ENCODE measurements around the gene SLC29A3.
A peak's percentile ranks its signal among the peaks of the same experiment; 100 is the strongest.

The SLC29A3 gene

GRCh38 chr10:71316056-71316785 lies 2.8 kb upstream of the SLC29A3 start:
- TF ChIP-seq PAX5 (IDR thresholded peaks at IDR 0.05; ENCODE audit: insufficient read depth, low read length, severe bottlenecking) (no peak), POU2F2 (IDR thresholded peaks at IDR 0.05; ENCODE audit: low read depth, low read length) (no peak)
- DNase-seq (ENCODE audit: insufficient read length, low spot score) = no peak
- FAIRE-seq = no peak

GRCh38 chr10:71316786-71317160 lies 2.3 kb upstream of the SLC29A3 start:
- FAIRE-seq = no peak

GRCh38 chr10:71317739-71318138 lies 1.3 kb upstream of the SLC29A3 start:
- no peak for DNase-seq (ENCODE audit: insufficient read length, low spot score)
- FAIRE-seq = no peak
- no peak for TF ChIP-seq POLR2A (IDR thresholded peaks at IDR 0.05; ENCODE audit: low read depth, low read length)
- TF ChIP-seq POLR2AphosphoS5 (IDR thresholded peaks at IDR 0.05; ENCODE audit: low read depth, low read length) = no peak
- no peak for TF ChIP-seq SPI1 (IDR thresholded peaks at IDR 0.05; ENCODE audit: low read depth, low read length)
- no peak for TF ChIP-seq PAX5 (IDR thresholded peaks at IDR 0.05; ENCODE audit: insufficient read depth, low read length, severe bottlenecking)
- no peak for TF ChIP-seq TAF1 (IDR thresholded peaks at IDR 0.05; ENCODE audit: low read depth, low read length)
- no peak for TF ChIP-seq POU2F2 (IDR thresholded peaks at IDR 0.05; ENCODE audit: low read depth, low read length)

More at GRCh38 chr10:71316786-71317160, 2.3 kb upstream of the SLC29A3 start:
- no peak for TF ChIP-seq POU2F2 (IDR thresholded peaks at IDR 0.05; ENCODE audit: low read depth, low read length)
- no peak for DNase-seq (ENCODE audit: insufficient read length, low spot score)

- DNase-seq (ENCODE audit: insufficient read length, low spot score) (no peak), FAIRE-seq (peak; percentile 50)
- TF ChIP-seq POLR2AphosphoS5 (IDR thresholded peaks at IDR 0.05; ENCODE audit: low read depth, low read length) (no peak), PAX5 (IDR thresholded peaks at IDR 0.05; ENCODE audit: insufficient read depth, low read length, severe bottlenecking) (no peak), POU2F2 (IDR thresholded peaks at IDR 0.05; ENCODE audit: low read depth, low read length) (no peak), SPI1 (IDR thresholded peaks at IDR 0.05; ENCODE audit: low read depth, low read length) (no peak)
Observed at GRCh38 chr10:71319800-71320392, 837 bp downstream of the SLC29A3 start.

- DNase-seq (ENCODE audit: insufficient read length, low spot score) (no peak), FAIRE-seq (no peak)
- TF ChIP-seq SPI1 (IDR thresholded peaks at IDR 0.05; ENCODE audit: low read depth, low read length) (no peak), POLR2A (IDR thresholded peaks at IDR 0.05; ENCODE audit: low read depth, low read length) (no peak), POU2F2 (IDR thresholded peaks at IDR 0.05; ENCODE audit: low read depth, low read length) (no peak), POLR2AphosphoS5 (IDR thresholded peaks at IDR 0.05; ENCODE audit: low read depth, low read length) (no peak), PAX5 (IDR thresholded peaks at IDR 0.05; ENCODE audit: insufficient read depth, low read length, severe bottlenecking) (no peak)
Observed at GRCh38 chr10:71320592-71320991, 1.5 kb downstream of the SLC29A3 start.

GRCh38 chr10:71321386-71321785 lies 2.3 kb downstream of the SLC29A3 start:
- DNase-seq (ENCODE audit: insufficient read length, low spot score) = no peak
- no peak for FAIRE-seq
- TF ChIP-seq PAX5 (IDR thresholded peaks at IDR 0.05; ENCODE audit: insufficient read depth, low read length, severe bottlenecking) (no peak), POU2F2 (IDR thresholded peaks at IDR 0.05; ENCODE audit: low read depth, low read length) (no peak)

GRCh38 chr10:71323407-71323806 lies 4.3 kb downstream of the SLC29A3 start:
- no peak for TF ChIP-seq PAX5 (IDR thresholded peaks at IDR 0.05; ENCODE audit: insufficient read depth, low read length, severe bottlenecking)
- no peak for TF ChIP-seq POLR2AphosphoS5 (IDR thresholded peaks at IDR 0.05; ENCODE audit: low read depth, low read length)
- no peak for TF ChIP-seq POLR2A (IDR thresholded peaks at IDR 0.05; ENCODE audit: low read depth, low read length)
- TF ChIP-seq POU2F2 (IDR thresholded peaks at IDR 0.05; ENCODE audit: low read depth, low read length) = no peak
- no peak for FAIRE-seq
- DNase-seq (ENCODE audit: insufficient read length, low spot score) = no peak

- no peak for DNase-seq (ENCODE audit: insufficient read length, low spot score)
- no peak for TF ChIP-seq TAF1 (IDR thresholded peaks at IDR 0.05; ENCODE audit: low read depth, low read length)
- no peak for TF ChIP-seq POU2F2 (IDR thresholded peaks at IDR 0.05; ENCODE audit: low read depth, low read length)
- TF ChIP-seq POLR2A (IDR thresholded peaks at IDR 0.05; ENCODE audit: low read depth, low read length) = no peak
- TF ChIP-seq SPI1 (IDR thresholded peaks at IDR 0.05; ENCODE audit: low read depth, low read length) = no peak
- no peak for TF ChIP-seq POLR2AphosphoS5 (IDR thresholded peaks at IDR 0.05; ENCODE audit: low read depth, low read length)
- no peak for FAIRE-seq
Observed at GRCh38 chr10:71324743-71325142, 5.7 kb downstream of the SLC29A3 start.

GRCh38 chr10:71325267-71325666 lies 6.2 kb downstream of the SLC29A3 start:
- DNase-seq (ENCODE audit: insufficient read length, low spot score) (no peak), FAIRE-seq (no peak)

GRCh38 chr10:71326464-71326881 lies 7.4 kb downstream of the SLC29A3 start:
- FAIRE-seq (no peak), DNase-seq (ENCODE audit: insufficient read length, low spot score) (no peak)
- TF ChIP-seq SPI1 (IDR thresholded peaks at IDR 0.05; ENCODE audit: low read depth, low read length) (no peak), TAF1 (IDR thresholded peaks at IDR 0.05; ENCODE audit: low read depth, low read length) (no peak), POU2F2 (IDR thresholded peaks at IDR 0.05; ENCODE audit: low read depth, low read length) (no peak), POLR2AphosphoS5 (IDR thresholded peaks at IDR 0.05; ENCODE audit: low read depth, low read length) (no peak), POLR2A (IDR thresholded peaks at IDR 0.05; ENCODE audit: low read depth, low read length) (no peak), PAX5 (IDR thresholded peaks at IDR 0.05; ENCODE audit: insufficient read depth, low read length, severe bottlenecking) (no peak)

More at GRCh38 chr10:71325267-71325666, 6.2 kb downstream of the SLC29A3 start:
- TF ChIP-seq SPI1 (IDR thresholded peaks at IDR 0.05; ENCODE audit: low read depth, low read length) = no peak
- TF ChIP-seq POU2F2 (IDR thresholded peaks at IDR 0.05; ENCODE audit: low read depth, low read length) = no peak
- no peak for TF ChIP-seq TAF1 (IDR thresholded peaks at IDR 0.05; ENCODE audit: low read depth, low read length)
- TF ChIP-seq PAX5 (IDR thresholded peaks at IDR 0.05; ENCODE audit: insufficient read depth, low read length, severe bottlenecking) = no peak
- TF ChIP-seq POLR2AphosphoS5 (IDR thresholded peaks at IDR 0.05; ENCODE audit: low read depth, low read length) = no peak
- no peak for TF ChIP-seq POLR2A (IDR thresholded peaks at IDR 0.05; ENCODE audit: low read depth, low read length)

Measured in GM12891 (cell line).